Measurements from ENCODE around the gene AUNIP.
"Not testable (repeated sequence)": the region's sequence is repeated elsewhere in the genome, so short reads cannot be mapped to it uniquely, and the experiment has no call there.

AUNIP gene

GRCh38 chr1:25864434-25864833 is 5.2 kb upstream of the AUNIP start:
- DNase-seq (ENCODE audit: low read depth), result no peak

- no peak for DNase-seq (ENCODE audit: low read depth)
Observed at GRCh38 chr1:25863486-25864262, 4.4 kb upstream of the AUNIP start.

- no peak for DNase-seq (ENCODE audit: low read depth)
Observed at GRCh38 chr1:25862785-25863485, 3.7 kb upstream of the AUNIP start.

DNA sequence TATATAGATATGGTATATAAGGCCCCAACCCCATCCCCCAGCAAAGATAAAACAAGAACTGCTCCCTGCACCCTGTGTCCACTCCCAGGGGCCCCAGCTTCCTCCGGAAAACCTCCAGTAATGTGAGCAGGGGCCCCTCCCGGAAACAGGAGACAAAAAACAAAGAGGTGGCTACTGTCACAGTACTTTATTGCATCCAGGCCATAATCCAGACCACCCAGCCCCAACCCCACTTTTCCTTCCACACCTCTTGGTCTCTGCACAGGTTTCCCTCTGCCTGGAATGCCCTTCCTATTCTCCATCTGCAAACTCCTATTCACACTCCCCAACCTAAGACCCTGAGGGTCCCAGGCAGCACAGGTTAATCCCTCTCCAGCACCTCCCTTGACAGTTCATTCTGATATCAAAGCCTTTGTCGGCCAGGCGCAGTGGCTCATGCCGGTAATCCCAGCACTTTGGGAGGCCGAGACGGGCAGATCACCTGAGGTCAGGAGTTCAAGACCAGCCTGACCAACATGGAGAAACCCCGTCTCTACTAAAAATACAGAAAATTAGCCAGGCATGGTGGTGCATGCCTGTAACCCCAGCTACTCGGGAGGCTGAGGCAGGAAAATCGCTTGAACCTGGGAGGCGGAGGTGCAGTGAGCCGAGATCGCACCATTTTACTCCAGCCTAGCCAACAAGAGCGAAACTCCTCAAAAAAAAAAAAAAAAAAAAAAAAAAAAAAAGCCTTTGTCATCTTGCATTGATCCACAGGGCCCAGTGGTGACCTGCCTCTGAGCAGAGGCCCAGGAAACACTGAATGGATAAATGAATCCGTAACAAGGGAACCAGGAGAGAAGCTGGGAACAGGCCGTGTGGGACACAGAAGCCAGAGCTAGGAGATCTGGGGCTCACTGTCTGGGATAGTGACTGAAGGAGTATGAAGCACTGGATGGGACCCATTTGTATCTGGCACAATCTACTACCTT is 2.3 kb upstream of the AUNIP start:
- no peak for DNase-seq (ENCODE audit: low read depth)

DNA sequence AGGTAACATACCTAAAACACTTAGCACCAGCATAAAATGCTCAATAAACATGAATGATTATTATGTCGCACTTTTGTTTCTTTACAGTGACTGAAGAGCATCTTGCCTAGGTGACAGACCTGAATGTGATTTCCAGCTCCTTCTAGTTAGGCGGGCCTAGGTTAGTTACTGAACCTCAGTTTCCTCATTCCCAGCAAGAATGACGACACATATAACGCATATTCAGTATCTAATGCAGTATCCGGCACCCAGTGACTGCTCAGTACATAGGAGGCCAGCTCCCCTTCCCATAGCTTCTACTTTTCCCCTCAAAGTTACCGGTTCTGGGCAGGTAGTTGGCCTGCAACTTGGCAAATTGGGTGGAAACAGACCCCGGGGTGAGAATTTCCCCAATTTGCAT is 763 bp downstream of the AUNIP start:
- DNase-seq (ENCODE audit: low read depth), result no peak

GRCh38 chr1:25856856-25857255 is 2.4 kb downstream of the AUNIP start:
- DNase-seq (ENCODE audit: low read depth), result no peak

GRCh38 chr1:25854554-25854953 is 4.7 kb downstream of the AUNIP start:
- DNase-seq (ENCODE audit: low read depth), result no peak

- DNase-seq (ENCODE audit: low read depth), result no peak
Observed at GRCh38 chr1:25848531-25848930, 10.7 kb downstream of the AUNIP start.

DNA sequence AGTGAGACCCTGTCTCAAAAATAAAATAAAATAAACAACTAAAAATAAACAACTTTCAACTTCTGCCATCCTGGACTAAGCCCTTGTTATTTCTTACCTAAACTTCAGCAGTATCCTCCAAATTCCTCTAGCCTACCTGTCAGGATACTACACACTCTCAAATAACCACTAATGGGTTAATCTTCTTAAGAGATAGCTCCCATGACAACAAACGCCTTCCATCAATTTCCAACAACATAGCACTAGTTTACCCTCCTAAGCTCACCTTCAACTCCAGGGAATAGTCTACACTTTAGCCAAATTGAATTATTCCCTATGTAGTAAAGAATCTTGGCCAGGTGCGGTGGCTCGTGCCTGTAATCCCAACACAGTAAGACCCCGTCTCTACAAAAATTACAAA is 11.3 kb downstream of the AUNIP start:
- DNase-seq (ENCODE audit: low read depth), result no peak

DNA sequence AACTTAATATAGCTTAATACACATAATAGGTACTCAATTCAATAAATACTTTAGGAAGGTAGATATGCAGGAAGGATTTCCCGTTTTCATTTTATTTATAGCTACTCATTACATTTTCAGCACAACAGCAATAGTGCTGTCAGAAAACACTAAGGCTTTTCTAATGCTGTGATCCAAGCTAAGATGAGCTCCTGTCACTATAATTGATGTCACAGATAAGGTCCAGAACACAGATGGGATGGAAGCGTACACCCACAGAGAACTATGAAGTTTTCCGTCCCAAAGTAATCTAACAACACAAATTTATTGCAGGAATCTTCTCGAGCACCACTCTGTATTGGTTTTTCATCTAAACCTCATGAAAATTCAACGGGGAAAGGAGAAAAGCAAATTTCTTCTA is 13.6 kb downstream of the AUNIP start:
- no peak for DNase-seq (ENCODE audit: low read depth)

- no peak for DNase-seq (ENCODE audit: low read depth)
Observed at GRCh38 chr1:25844536-25845337, 14.5 kb downstream of the AUNIP start.

DNA sequence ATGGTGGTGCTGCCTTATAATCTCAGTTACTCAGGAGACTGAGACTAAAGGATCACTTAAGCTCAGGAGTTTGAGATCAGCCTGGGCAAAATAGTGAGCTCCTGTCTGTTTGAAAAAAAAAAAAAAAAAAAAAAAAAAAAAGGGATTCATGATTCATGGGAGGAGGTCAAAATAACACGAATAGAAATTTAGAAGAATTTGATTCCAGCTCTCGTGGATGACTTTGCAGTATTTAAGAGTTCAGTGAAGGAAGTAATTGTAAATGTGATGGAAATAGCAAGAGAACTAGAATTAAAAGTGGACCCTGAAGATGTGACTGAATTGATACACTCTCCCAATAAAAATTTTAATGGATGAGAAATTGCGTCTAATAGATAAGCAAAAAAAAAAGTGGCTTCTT is 15.8 kb downstream of the AUNIP start:
- no peak for DNase-seq (ENCODE audit: low read depth)

GRCh38 chr1:25839808-25840207 is 19.4 kb downstream of the AUNIP start:
- not testable (repeated sequence) for DNase-seq (ENCODE audit: low read depth)

DNA sequence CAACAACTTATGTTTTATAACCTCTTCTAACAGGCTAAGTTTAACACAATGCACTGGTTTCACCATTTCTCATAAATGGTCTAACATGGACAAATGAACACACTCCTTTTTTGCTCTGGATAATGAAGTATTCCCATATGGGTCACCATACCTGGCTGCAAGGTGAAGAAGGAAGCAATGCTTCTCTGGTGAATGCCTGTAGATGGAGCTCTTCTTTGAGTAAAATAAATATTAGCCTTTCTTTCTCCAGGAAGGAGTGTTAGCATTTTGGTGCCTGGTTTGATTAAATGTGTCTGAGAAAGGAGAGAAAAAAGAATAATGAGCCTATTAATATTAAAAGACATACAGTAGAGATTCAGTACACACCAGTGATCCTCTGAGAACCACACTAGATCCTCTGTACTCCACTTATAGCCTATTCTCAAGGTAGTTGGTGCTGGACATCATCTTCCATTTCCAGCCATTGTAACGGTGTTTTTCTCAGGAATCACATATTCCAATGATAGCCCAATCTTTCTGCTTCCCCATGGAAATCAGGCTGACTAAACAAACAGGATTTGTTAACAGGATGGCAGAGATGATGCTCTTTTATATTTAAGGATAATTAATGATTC is 21.9 kb downstream of the AUNIP start:
- no peak for DNase-seq (ENCODE audit: low read depth)

GRCh38 chr1:25836695-25837094 is 22.6 kb downstream of the AUNIP start:
- DNase-seq (ENCODE audit: low read depth), result no peak

DNA sequence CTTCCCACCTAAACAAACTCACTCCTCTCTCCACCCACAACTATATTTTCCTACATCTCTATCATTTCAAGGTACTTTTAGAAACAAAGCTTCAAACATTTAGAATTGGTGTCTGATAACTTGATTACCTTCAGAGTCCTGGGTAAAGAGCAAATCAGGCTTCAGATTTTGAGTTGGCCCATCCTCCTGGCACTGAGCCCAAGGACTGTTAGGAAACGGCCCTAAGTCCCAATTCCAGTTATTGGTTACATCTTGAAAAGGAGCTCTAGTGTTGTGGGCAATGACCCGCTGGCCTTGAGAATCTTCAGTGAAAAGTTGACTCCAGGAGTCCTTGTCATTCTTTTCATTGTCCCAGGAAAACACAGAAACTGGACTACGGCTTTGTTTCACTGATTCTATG is 24.4 kb downstream of the AUNIP start:
- DNase-seq (ENCODE audit: low read depth), result no peak

GRCh38 chr1:25833158-25833557 is 26.1 kb downstream of the AUNIP start:
- DNase-seq (ENCODE audit: low read depth), result no peak

DNA sequence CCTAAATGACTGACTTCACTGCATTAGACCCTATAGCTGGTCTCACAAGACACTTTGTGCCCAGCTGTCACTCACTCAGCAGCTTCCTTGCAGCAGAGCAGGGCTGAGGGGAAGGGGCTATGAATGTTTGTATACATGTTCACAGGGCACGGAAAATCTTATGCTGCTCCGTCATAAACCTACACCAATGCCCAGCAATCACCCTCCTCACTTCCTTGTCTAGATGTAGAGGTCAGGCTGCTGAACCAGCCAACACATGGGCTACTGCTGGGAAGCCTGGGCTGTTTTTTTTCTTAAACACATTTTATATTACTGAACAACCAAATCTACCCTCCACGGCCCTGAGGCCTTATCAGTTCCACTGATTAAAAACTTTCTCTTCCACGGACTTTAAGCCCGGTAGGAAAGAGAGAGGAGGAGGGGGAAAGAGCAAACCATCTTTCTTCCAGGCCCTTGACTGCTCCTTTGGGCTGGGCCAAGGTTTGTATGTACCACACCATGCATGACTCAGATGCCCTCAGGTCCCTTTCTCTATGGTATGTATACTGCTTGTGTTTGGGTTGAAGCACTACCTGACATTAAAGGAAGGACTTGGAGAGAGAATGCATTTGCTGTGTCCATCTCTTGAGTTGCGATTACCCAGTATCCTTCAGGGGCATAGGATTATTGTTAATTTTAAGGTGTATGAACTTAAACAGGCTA is 26.8 kb downstream of the AUNIP start:
- no peak for DNase-seq (ENCODE audit: low read depth)

GRCh38 chr1:25831569-25832196 is 27.6 kb downstream of the AUNIP start:
- DNase-seq (ENCODE audit: low read depth), result no peak

GRCh38 chr1:25829046-25829445 is 30.2 kb downstream of the AUNIP start:
- DNase-seq (ENCODE audit: low read depth), result no peak
